Measurements from ENCODE around the gene BMPR1B.

Gene BMPR1B

DNA sequence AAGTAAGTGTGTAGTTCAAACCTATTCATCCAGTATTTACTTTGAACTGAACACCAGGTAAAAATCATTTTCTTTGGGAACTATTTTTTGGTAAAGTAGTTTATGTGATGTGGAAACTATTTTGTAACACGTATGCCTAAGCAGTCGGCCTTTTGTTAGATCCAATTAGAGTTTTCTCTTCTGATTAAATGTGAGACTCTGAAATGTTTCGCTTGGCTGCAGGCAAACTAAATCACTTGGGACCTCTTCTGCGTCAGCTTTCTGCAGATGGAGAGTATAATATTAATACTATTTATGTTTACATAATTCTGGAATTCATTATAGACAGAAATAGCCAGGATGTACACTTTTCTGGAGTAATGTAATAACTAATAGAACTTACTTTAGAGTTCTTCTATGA, 46.9 kb downstream of the BMPR1B start:
- TF ChIP-seq, protein P1, sequence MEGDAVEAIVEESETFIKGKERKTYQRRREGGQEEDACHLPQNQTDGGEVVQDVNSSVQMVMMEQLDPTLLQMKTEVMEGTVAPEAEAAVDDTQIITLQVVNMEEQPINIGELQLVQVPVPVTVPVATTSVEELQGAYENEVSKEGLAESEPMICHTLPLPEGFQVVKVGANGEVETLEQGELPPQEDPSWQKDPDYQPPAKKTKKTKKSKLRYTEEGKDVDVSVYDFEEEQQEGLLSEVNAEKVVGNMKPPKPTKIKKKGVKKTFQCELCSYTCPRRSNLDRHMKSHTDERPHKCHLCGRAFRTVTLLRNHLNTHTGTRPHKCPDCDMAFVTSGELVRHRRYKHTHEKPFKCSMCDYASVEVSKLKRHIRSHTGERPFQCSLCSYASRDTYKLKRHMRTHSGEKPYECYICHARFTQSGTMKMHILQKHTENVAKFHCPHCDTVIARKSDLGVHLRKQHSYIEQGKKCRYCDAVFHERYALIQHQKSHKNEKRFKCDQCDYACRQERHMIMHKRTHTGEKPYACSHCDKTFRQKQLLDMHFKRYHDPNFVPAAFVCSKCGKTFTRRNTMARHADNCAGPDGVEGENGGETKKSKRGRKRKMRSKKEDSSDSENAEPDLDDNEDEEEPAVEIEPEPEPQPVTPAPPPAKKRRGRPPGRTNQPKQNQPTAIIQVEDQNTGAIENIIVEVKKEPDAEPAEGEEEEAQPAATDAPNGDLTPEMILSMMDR (IDR thresholded peaks at IDR 0.05; ENCODE audit: low read depth, low read length, missing control alignments): no peak
- no peaks in the 10 kb centered on the region for H3K36me3 ChIP-seq (replicated peaks)
- H3K4me3 ChIP-seq (ENCODE audit: low read depth, low read length): no peak overlapping the region
- no peak overlapping the region for H3K27ac ChIP-seq
- in situ Hi-C loops (cut with HindIII; ENCODE audit: low pct_ligation_motif_present, low sequenced_read_pairs): no loop called here
- no peaks in the 10 kb centered on the region for H3K27me3 ChIP-seq (replicated peaks)
- no peak for DNase-seq

DNA sequence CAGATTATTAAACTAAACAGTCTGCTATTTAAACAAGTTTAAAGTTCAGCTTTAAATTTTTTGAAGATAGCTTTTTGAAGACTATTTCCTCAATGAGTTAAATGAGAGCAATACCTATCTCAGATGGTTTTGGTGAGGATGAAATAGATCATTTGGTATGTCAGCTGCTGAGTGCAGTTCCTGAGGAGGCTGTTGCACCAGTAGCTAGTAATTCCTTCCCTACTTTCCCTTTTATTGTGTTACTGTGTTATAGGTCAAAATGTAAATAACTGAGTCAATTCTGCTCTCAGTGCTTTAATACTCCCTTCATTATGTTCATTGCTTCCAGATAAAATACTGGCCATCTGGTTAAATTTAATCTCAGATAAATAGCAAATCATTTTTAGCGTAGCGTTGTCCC, 48.6 kb downstream of the BMPR1B start:
- TF ChIP-seq, protein P1 (IDR thresholded peaks at IDR 0.05; ENCODE audit: low read depth, low read length, missing control alignments): no peak
- DNase-seq: no peak
- Histone ChIP-seq H3K27me3 (replicated peaks) (no peaks in the 10 kb centered on the region), H3K4me3 (ENCODE audit: low read depth, low read length) (no peak overlapping the region), H3K36me3 (replicated peaks) (no peaks in the 10 kb centered on the region), H3K27ac (no peak overlapping the region)
- in situ Hi-C loops (cut with HindIII; ENCODE audit: low pct_ligation_motif_present, low sequenced_read_pairs): no loop called here

DNA sequence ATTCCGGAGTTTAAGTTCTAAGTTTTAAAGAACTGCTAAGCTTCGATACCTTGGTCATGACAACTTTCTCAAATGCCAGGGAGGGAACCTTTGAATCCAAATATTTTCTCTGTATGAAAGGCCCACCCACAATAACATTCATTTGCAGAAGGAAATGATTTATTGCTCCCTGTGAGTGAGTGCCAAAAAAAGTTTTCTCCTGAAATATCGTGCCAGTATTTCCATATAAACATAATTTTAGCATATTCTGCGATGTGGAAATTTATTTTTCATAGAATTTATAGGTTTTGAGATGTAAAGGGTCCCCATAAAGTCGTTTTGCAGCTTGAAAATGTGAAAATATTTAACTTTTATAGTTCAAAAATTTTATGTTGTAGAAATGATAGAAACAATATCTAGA, 53.9 kb downstream of the BMPR1B start:
- DNase-seq: no peak
- no peak overlapping the region for H3K4me3 ChIP-seq (ENCODE audit: low read depth, low read length)
- TF ChIP-seq, protein P1 (IDR thresholded peaks at IDR 0.05; ENCODE audit: low read depth, low read length, missing control alignments): no peak
- in situ Hi-C loops (cut with HindIII; ENCODE audit: low pct_ligation_motif_present, low sequenced_read_pairs): no loop called here
- H3K27ac ChIP-seq: no peak overlapping the region
- no peaks in the 10 kb centered on the region for H3K27me3 ChIP-seq (replicated peaks)
- H3K36me3 ChIP-seq (replicated peaks): no peaks in the 10 kb centered on the region

DNA sequence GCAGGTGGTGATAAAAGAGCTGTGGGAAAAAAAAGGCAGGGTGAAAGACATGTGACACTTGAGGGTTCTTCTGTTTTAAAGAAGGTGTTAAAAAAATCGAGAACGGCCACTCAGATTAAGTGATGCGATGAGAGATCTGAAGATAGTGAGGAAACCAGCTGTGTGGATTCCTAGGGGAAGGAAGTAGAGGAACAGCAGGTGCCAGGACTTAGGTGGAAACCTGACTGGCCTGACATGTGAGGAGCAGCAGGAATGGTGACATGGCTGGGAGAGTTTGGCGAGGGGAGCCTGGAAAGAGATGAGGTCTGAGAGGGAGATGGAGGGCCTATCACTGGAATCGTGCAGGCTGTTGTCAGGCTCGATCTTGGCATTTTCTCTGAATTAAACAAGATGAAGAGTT, 55.5 kb downstream of the BMPR1B start:
- no peaks in the 10 kb centered on the region for H3K36me3 ChIP-seq (replicated peaks)
- in situ Hi-C loops (cut with HindIII; ENCODE audit: low pct_ligation_motif_present, low sequenced_read_pairs): no loop called here
- H3K4me3 ChIP-seq (ENCODE audit: low read depth, low read length): no peak overlapping the region
- no peak for DNase-seq
- no peaks in the 10 kb centered on the region for H3K27me3 ChIP-seq (replicated peaks)
- TF ChIP-seq, protein P1 (IDR thresholded peaks at IDR 0.05; ENCODE audit: low read depth, low read length, missing control alignments): no peak
- H3K27ac ChIP-seq: no peak overlapping the region

DNA sequence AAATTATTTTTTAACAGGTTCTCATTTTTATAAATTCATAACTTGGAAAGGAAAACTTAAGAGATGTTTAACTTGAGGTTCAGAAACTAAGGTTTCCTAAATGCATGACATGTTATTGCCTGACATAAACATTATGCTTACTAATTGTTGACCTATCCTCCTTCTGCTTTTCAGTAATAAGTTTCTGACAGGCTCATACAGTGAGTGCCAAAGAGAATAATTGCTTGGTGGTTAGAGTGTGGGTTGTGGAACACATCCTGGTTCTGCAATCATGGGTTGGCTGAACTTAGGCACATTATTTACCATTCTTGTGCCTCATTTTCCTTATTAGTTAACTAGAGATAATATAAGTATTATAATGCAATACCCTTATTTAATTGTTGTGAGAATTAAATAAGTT, 56.5 kb downstream of the BMPR1B start:
- Histone ChIP-seq H3K27ac (no peak overlapping the region), H3K36me3 (replicated peaks) (no peaks in the 10 kb centered on the region), H3K27me3 (replicated peaks) (no peaks in the 10 kb centered on the region), H3K4me3 (ENCODE audit: low read depth, low read length) (no peak overlapping the region)
- TF ChIP-seq, protein P1 (IDR thresholded peaks at IDR 0.05; ENCODE audit: low read depth, low read length, missing control alignments): no peak
- DNase-seq: no peak
- in situ Hi-C loops (cut with HindIII; ENCODE audit: low pct_ligation_motif_present, low sequenced_read_pairs): no loop called here

DNA sequence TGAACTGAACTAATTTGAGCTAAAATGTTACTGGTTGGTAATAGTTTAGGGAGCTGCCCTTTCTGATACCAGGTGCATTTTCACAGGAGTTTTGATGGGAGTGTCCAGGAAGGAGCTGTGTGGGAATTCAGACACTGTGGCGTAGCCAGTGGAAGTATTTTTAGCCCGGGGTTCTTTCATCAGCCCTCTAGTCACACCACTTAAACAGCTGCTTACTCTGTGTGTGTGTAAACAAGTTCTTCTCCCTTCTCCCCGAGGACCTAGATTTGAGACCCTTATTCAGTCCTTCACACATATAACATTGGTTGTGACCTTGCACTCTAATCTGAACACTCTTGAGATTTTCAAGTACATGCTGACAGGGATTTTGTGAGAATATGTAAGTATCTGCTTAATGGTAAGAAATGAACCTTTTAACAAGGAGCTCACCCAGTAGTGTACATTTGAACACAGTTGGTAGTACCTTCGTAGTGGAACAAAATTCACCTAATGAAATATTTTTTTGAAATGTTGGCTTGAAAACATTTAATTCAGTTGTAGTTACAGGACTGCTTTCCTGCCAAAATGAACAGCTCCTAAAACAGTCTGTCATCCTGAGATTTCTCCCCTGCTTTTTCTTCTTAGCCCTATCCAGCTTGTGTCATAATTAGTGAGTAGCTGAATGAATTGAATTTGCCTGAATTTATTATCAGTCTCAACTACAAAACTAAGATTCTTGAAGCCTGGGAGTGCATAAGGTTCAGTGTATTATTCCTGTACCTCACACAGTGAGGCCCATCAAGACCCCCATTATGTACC, 61.8 kb downstream of the BMPR1B start:
- H3K27me3 ChIP-seq (replicated peaks): no peaks in the 10 kb centered on the region
- in situ Hi-C loops (cut with HindIII; ENCODE audit: low pct_ligation_motif_present, low sequenced_read_pairs): no loop called here
- TF ChIP-seq, protein P1 (IDR thresholded peaks at IDR 0.05; ENCODE audit: low read depth, low read length, missing control alignments): no peak
- DNase-seq: no peak
- no peaks in the 10 kb centered on the region for H3K36me3 ChIP-seq (replicated peaks)
- H3K4me3 ChIP-seq (ENCODE audit: low read depth, low read length): no peak overlapping the region
- no peak overlapping the region for H3K27ac ChIP-seq

All from brain microvascular endothelial cell (primary cell).